ENCODE data around the gene EFS.

DNA sequence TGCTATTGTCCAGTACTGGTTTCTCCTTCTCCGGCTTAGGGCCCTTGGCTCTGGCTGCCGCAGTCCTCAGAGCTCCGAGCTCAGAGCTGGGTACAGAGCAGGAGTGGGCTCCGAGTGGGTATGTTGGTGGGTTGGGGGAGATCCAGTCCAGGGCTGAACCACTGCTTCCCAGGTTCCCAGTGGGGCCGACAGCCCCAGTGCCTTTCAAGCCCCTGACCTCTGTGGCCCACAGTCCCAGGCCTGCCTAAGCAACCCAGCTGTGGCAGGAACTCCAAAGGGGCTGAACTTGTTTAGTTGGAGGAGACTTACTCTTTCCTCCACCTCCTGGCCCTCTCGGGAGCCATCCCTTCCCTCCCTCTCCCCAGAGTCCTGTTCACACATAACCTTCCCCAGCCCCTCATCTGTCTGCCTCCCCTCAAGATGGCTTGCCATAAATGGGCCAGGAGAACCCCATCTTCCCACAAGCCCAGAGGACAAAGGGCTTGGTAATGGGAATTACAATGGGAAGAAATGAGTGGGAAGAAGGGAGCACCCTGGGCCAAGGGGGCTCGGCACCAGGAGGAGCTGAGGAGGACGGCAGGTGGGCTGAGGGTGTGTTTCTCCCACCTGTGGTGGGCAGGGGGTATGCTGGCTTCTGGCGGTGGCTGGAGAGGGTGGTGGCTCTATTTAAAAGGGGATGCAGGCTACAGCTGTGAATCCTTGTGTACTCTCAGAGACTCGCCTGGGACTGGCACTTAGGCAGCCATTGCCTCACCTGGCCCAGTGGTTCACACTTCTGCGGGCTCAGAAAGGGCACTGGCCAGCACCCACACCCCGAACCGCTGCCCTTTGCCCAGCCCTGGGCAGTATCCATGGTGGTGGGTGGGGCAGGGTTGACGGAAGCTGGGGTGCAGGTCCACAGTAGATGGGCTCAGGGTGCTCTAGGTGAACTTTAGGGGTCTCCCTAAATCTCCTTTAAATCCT, 46.9 kb upstream of the EFS start:
- TF ChIP-seq, protein P1, sequence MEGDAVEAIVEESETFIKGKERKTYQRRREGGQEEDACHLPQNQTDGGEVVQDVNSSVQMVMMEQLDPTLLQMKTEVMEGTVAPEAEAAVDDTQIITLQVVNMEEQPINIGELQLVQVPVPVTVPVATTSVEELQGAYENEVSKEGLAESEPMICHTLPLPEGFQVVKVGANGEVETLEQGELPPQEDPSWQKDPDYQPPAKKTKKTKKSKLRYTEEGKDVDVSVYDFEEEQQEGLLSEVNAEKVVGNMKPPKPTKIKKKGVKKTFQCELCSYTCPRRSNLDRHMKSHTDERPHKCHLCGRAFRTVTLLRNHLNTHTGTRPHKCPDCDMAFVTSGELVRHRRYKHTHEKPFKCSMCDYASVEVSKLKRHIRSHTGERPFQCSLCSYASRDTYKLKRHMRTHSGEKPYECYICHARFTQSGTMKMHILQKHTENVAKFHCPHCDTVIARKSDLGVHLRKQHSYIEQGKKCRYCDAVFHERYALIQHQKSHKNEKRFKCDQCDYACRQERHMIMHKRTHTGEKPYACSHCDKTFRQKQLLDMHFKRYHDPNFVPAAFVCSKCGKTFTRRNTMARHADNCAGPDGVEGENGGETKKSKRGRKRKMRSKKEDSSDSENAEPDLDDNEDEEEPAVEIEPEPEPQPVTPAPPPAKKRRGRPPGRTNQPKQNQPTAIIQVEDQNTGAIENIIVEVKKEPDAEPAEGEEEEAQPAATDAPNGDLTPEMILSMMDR (IDR thresholded peaks at IDR 0.05) = no peak
- TF ChIP-seq REST (IDR thresholded peaks at IDR 0.05; ENCODE audit: insufficient read depth in 1 of 2, low read depth in 2 of 2, low read length in 1 of 2) = no peak
- TF ChIP-seq POLR2AphosphoS5 (IDR thresholded peaks at IDR 0.05; ENCODE audit: low read depth, low read length) = no peak

Measured in Panc1 (cell line).